ENCODE data around the gene LCN6. TPM values are rescaled to one million over a fixed set of nuclear protein-coding genes. Genes with fewer than 3 reads are reported as not detected.

The LCN6 gene
- total and polyA plus RNA-seq, 2 donors, result 7.1 TPM; not detected in 1

GRCh38 chr9:136734837-136735496, 13.4 kb downstream of the LCN6 start:
- Histone ChIP-seq H3K27ac (ENCODE audit: low read depth in 1 of 2, low read length in 1 of 2) (no peak overlapping the region), H3K27me3 (ENCODE audit: control insufficient read depth in 2 of 2, insufficient read depth in 1 of 2, low read length in 1 of 2) (peaks cover 0 to 2% of the 10 kb centered on the region in 2 donors), H3K9me3 (ENCODE audit: control insufficient read depth in 2 of 2, insufficient read depth in 1 of 2, low read length in 1 of 2) (peaks cover 0 to 12% of the 10 kb centered on the region in 2 donors), H3K4me3 (ENCODE audit: low read length in 2 of 2) (no peak overlapping the region), H3K4me1 (ENCODE audit: control insufficient read depth in 2 of 2, insufficient read depth in 2 of 2, low read length in 2 of 2) (peaks cover 0 to 5% of the 10 kb centered on the region in 2 donors), H3K36me3 (ENCODE audit: control insufficient read depth in 2 of 2, insufficient read depth in 2 of 2, low read length in 1 of 2) (no peaks in the 10 kb centered on the region)
- no peak for DNase-seq (ENCODE audit: low read depth in 6 of 9, low spot score in 9 of 9)
- WGBS, result 95% methylated on average over 12 of the region's 12 CpGs

DNA sequence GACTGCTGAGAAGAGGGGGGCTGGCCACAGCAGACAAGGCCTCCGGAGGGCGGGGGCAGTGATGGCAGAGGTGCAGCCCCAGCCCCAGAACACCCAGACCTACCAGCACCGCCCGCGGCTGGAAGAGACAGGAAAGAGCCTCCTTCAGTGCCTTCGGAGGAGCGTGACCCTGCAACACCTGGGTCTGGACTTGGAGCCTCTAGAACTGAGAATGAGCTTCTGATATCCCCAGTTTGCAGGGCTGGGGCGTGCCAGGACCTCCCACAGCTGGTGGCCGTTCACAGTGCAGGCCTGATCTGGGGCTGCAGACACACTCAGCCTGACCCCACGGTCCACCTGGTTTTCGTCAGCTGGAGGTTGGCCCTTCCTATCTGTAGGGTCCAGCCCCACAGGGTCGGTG, 14.7 kb downstream of the LCN6 start:
- WGBS, result 94% methylated on average over 12 of the region's 12 CpGs
- Histone ChIP-seq H3K4me1 (ENCODE audit: control insufficient read depth in 2 of 2, insufficient read depth in 2 of 2, low read length in 2 of 2) (peaks cover 0 to 14% of the 10 kb centered on the region in 2 donors), H3K27ac (ENCODE audit: low read depth in 1 of 2, low read length in 1 of 2) (no peak overlapping the region), H3K9me3 (ENCODE audit: control insufficient read depth in 2 of 2, insufficient read depth in 1 of 2, low read length in 1 of 2) (peaks cover 0 to 18% of the 10 kb centered on the region in 2 donors), H3K36me3 (ENCODE audit: control insufficient read depth in 2 of 2, insufficient read depth in 2 of 2, low read length in 1 of 2) (no peaks in the 10 kb centered on the region), H3K27me3 (ENCODE audit: control insufficient read depth in 2 of 2, insufficient read depth in 1 of 2, low read length in 1 of 2) (peaks cover 3 to 11% of the 10 kb centered on the region in 2 donors), H3K4me3 (ENCODE audit: low read length in 2 of 2) (no peak overlapping the region)
- no peak for DNase-seq (ENCODE audit: low read depth in 6 of 9, low spot score in 9 of 9)

- no peak overlapping the region for H3K27ac ChIP-seq (ENCODE audit: low read depth in 1 of 2, low read length in 1 of 2)
- peaks cover 0 to 17% of the 10 kb centered on the region in 2 donors for H3K4me1 ChIP-seq (ENCODE audit: control insufficient read depth in 2 of 2, insufficient read depth in 2 of 2, low read length in 2 of 2)
- peaks cover 0 to 18% of the 10 kb centered on the region in 2 donors for H3K9me3 ChIP-seq (ENCODE audit: control insufficient read depth in 2 of 2, insufficient read depth in 1 of 2, low read length in 1 of 2)
- WGBS, result 93% methylated on average over 16 of the region's 16 CpGs
- no peak overlapping the region for H3K4me3 ChIP-seq (ENCODE audit: low read length in 2 of 2)
- no peaks in the 10 kb centered on the region for H3K36me3 ChIP-seq (ENCODE audit: control insufficient read depth in 2 of 2, insufficient read depth in 2 of 2, low read length in 1 of 2)
- DNase-seq (ENCODE audit: low read depth in 6 of 9, low spot score in 9 of 9), result no peak
- peaks cover 3 to 14% of the 10 kb centered on the region in 2 donors for H3K27me3 ChIP-seq (ENCODE audit: control insufficient read depth in 2 of 2, insufficient read depth in 1 of 2, low read length in 1 of 2)
These were observed 15.7 kb downstream of the LCN6 start for GRCh38 chr9:136732444-136733178.

DNA sequence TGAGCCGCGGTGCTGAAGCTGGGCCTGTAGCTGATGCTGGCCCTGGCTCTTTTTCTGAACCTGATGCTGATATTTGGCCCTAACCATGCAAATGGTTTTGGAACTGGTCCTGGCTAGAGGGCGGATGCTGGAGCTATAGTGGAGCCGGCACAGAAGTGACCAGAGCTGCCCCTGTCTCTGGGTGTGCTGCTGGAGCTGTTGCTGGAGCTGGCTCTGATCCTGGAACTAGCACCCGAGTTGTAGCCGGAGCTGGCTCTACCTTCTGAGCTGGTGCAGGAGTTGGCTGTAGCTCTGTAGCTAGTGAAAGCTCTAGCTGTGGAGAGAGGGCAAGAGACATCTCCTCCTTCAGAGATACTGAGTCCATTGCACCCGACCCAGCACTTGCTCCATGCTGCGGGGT, 18.4 kb downstream of the LCN6 start:
- peaks cover 3 to 16% of the 10 kb centered on the region in 2 donors for H3K27me3 ChIP-seq (ENCODE audit: control insufficient read depth in 2 of 2, insufficient read depth in 1 of 2, low read length in 1 of 2)
- DNase-seq (ENCODE audit: low read depth in 6 of 9, low spot score in 9 of 9), result no peak
- H3K36me3 ChIP-seq (ENCODE audit: control insufficient read depth in 2 of 2, insufficient read depth in 2 of 2, low read length in 1 of 2), result peaks cover 15 to 18% of the 10 kb centered on the region in 2 donors
- WGBS, result 97% methylated on average over 8 of the region's 8 CpGs
- peaks cover 9 to 39% of the 10 kb centered on the region in 2 donors for H3K4me1 ChIP-seq (ENCODE audit: control insufficient read depth in 2 of 2, insufficient read depth in 2 of 2, low read length in 2 of 2)
- H3K27ac ChIP-seq (ENCODE audit: low read depth in 1 of 2, low read length in 1 of 2), result no peak overlapping the region
- H3K9me3 ChIP-seq (ENCODE audit: control insufficient read depth in 2 of 2, insufficient read depth in 1 of 2, low read length in 1 of 2), result peaks cover 0 to 14% of the 10 kb centered on the region in 2 donors
- no peak overlapping the region for H3K4me3 ChIP-seq (ENCODE audit: low read length in 2 of 2)

- peaks cover 3 to 16% of the 10 kb centered on the region in 2 donors for H3K27me3 ChIP-seq (ENCODE audit: control insufficient read depth in 2 of 2, insufficient read depth in 1 of 2, low read length in 1 of 2)
- H3K36me3 ChIP-seq (ENCODE audit: control insufficient read depth in 2 of 2, insufficient read depth in 2 of 2, low read length in 1 of 2), result peaks cover 23 to 26% of the 10 kb centered on the region in 2 donors
- H3K4me3 ChIP-seq (ENCODE audit: low read length in 2 of 2), result peak overlapping the region in 1 of 2 donors; percentile 50
- H3K9me3 ChIP-seq (ENCODE audit: control insufficient read depth in 2 of 2, insufficient read depth in 1 of 2, low read length in 1 of 2), result peaks cover 0 to 13% of the 10 kb centered on the region in 2 donors
- no peak overlapping the region for H3K27ac ChIP-seq (ENCODE audit: low read depth in 1 of 2, low read length in 1 of 2)
- no peak for DNase-seq (ENCODE audit: low read depth in 6 of 9, low spot score in 9 of 9)
- H3K4me1 ChIP-seq (ENCODE audit: control insufficient read depth in 2 of 2, insufficient read depth in 2 of 2, low read length in 2 of 2), result peaks cover 9 to 39% of the 10 kb centered on the region in 2 donors
- 90% methylated on average over 7 of the region's 7 CpGs for WGBS
These were observed 19.2 kb downstream of the LCN6 start for GRCh38 chr9:136729144-136729543.

- Histone ChIP-seq H3K9me3 (ENCODE audit: control insufficient read depth in 2 of 2, insufficient read depth in 1 of 2, low read length in 1 of 2) (peaks cover 0 to 9% of the 10 kb centered on the region in 2 donors), H3K27ac (ENCODE audit: low read depth in 1 of 2, low read length in 1 of 2) (no peak overlapping the region), H3K36me3 (ENCODE audit: control insufficient read depth in 2 of 2, insufficient read depth in 2 of 2, low read length in 1 of 2) (peaks cover 28 to 31% of the 10 kb centered on the region in 2 donors), H3K4me3 (ENCODE audit: low read length in 2 of 2) (peak overlapping the region; percentile 50 to 88), H3K27me3 (ENCODE audit: control insufficient read depth in 2 of 2, insufficient read depth in 1 of 2, low read length in 1 of 2) (peaks cover 3 to 16% of the 10 kb centered on the region in 2 donors), H3K4me1 (ENCODE audit: control insufficient read depth in 2 of 2, insufficient read depth in 2 of 2, low read length in 2 of 2) (peaks cover 9 to 35% of the 10 kb centered on the region in 2 donors)
- DNase-seq (ENCODE audit: low read depth in 6 of 9, low spot score in 9 of 9), result no peak
- 4% methylated on average over 53 of the region's 53 CpGs for WGBS
These were observed 19.7 kb downstream of the LCN6 start for GRCh38 chr9:136728548-136729123.

- under 1% methylated on average over 66 of the region's 66 CpGs for WGBS
These were observed 20.2 kb downstream of the LCN6 start for GRCh38 chr9:136728080-136728547.

DNA sequence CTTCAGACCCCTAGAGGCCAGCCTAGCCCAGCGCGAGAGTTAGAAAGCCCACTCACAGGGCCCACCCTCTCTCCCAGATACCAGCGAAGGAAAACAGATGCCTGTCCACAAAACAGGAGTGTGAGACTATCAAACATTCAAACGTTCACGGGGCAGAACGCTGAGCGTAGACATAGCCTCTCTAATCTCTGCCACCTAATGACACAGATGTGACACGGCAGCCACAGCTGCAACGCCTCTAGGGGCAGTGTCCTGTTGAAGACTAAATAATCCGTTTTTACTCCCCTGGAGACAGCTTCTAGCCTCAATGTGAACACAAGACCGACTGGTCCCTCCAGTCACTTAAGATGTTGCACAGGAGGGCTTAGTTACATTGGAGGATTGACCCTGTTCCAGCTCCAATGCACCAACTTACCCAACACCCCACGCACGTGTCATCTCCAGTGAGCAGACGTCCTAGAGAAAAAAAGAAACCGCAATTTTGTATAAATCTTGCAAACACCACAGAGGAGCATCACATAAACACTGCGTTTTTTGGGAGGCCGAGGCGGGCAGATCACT, 21.6 kb downstream of the LCN6 start:
- Histone ChIP-seq H3K4me1 (ENCODE audit: control insufficient read depth in 2 of 2, insufficient read depth in 2 of 2, low read length in 2 of 2) (peaks cover 9 to 35% of the 10 kb centered on the region in 2 donors), H3K9me3 (ENCODE audit: control insufficient read depth in 2 of 2, insufficient read depth in 1 of 2, low read length in 1 of 2) (peaks cover 0 to 5% of the 10 kb centered on the region in 2 donors), H3K27me3 (ENCODE audit: control insufficient read depth in 2 of 2, insufficient read depth in 1 of 2, low read length in 1 of 2) (peaks cover 3 to 16% of the 10 kb centered on the region in 2 donors), H3K27ac (ENCODE audit: low read depth in 1 of 2, low read length in 1 of 2) (no peak overlapping the region), H3K4me3 (ENCODE audit: low read length in 2 of 2) (peak overlapping the region; percentile 88 to 93), H3K36me3 (ENCODE audit: control insufficient read depth in 2 of 2, insufficient read depth in 2 of 2, low read length in 1 of 2) (peaks cover 47% of the 10 kb centered on the region in 2 donors)
- peak in 3 of 9 donors; percentile 35 to 61 (median 39) for DNase-seq (ENCODE audit: low read depth in 6 of 9, low spot score in 9 of 9)
- 17% methylated on average over 18 of the region's 18 CpGs for WGBS

More at GRCh38 chr9:136728080-136728547, 20.2 kb downstream of the LCN6 start:
- H3K27ac ChIP-seq (ENCODE audit: low read depth in 1 of 2, low read length in 1 of 2), result no peak overlapping the region
- peaks cover 0 to 5% of the 10 kb centered on the region in 2 donors for H3K9me3 ChIP-seq (ENCODE audit: control insufficient read depth in 2 of 2, insufficient read depth in 1 of 2, low read length in 1 of 2)
- peak; percentile 57 to 94 (median 82) for DNase-seq (ENCODE audit: low read depth in 6 of 9, low spot score in 9 of 9)
- peak overlapping the region; percentile 88 to 93 for H3K4me3 ChIP-seq (ENCODE audit: low read length in 2 of 2)
- H3K4me1 ChIP-seq (ENCODE audit: control insufficient read depth in 2 of 2, insufficient read depth in 2 of 2, low read length in 2 of 2), result peaks cover 9 to 35% of the 10 kb centered on the region in 2 donors
- peaks cover 3 to 16% of the 10 kb centered on the region in 2 donors for H3K27me3 ChIP-seq (ENCODE audit: control insufficient read depth in 2 of 2, insufficient read depth in 1 of 2, low read length in 1 of 2)
- peaks cover 33 to 36% of the 10 kb centered on the region in 2 donors for H3K36me3 ChIP-seq (ENCODE audit: control insufficient read depth in 2 of 2, insufficient read depth in 2 of 2, low read length in 1 of 2)

All from thymus (tissue), 11 donors.